Neural cell (in vitro differentiated cells): ENCODE data around the gene ROCK1. TPM values are rescaled to one million over a fixed set of nuclear protein-coding genes. Genes with fewer than 3 reads are reported as not detected.

ENCODE experiments used
- H2AFZ ChIP-seq: fragments of 200-600, 300-800 bp; sonication (generic), shearing (Covaris generic); 2 replicates; pipeline ENCODE4 v1.6.0; 2014; ENCODE audit warnings: low read depth, mild to moderate bottlenecking, antibody characterized with exemption, low read length, moderate library complexity
- H3F3A ChIP-seq: fragments of 200-600 bp; shearing (Covaris generic); 2 replicates; pipeline ENCODE4 v1.6.1; 2016; ENCODE audit warnings: mild to moderate bottlenecking, moderate library complexity, mixed read lengths, antibody characterized with exemption, low read length; ENCODE audit not compliant: insufficient read depth, poor library complexity, severe bottlenecking
- H3K27ac ChIP-seq: fragments of 200-600, 300-800 bp; sonication (generic), shearing (Covaris generic); 2 replicates; pipeline ENCODE4 v1.5.1; 2014; ENCODE audit warnings: mild to moderate bottlenecking, low read length, moderate library complexity
- H3K27me3 ChIP-seq: fragments of 300-800, 200-600 bp; sonication (generic), shearing (Covaris generic); 2 replicates; pipeline ENCODE4 v1.6.0; 2014; ENCODE audit warnings: mild to moderate bottlenecking, low read depth, low read length, moderate library complexity; ENCODE audit not compliant: insufficient read depth
- H3K36me3 ChIP-seq: fragments of 300-800, 200-600 bp; sonication (generic), shearing (Covaris generic); 2 replicates; pipeline ENCODE4 v1.5.1; 2014; ENCODE audit warnings: mild to moderate bottlenecking, antibody characterized with exemption, low read length, moderate library complexity; ENCODE audit not compliant: insufficient read depth
- H3K4me2 ChIP-seq: fragments of 300-800, 200-600 bp; sonication (generic), shearing (Covaris generic); 2 replicates; pipeline ENCODE4 v1.6.0; 2014; ENCODE audit warnings: mild to moderate bottlenecking, low read length
- H3K4me3 ChIP-seq: fragments of 300-800, 200-600 bp; sonication (generic), shearing (Covaris generic); 2 replicates; pipeline ENCODE4 v1.5.1; 2014; ENCODE audit warnings: mild to moderate bottlenecking, low read length, moderate library complexity
- H3K79me2 ChIP-seq: fragments of 200-600 bp; shearing (Covaris generic); replicated peaks from 2 replicates; pipeline ENCODE4 v1.6.0; 2014; ENCODE audit warnings: mild to moderate bottlenecking, low read length, moderate library complexity; ENCODE audit not compliant: insufficient read depth
- H3K9ac ChIP-seq: fragments of 300-800, 200-600 bp; sonication (generic), shearing (Covaris generic); 2 replicates; pipeline ENCODE4 v1.6.1; 2016; ENCODE audit warnings: mild to moderate bottlenecking, low read length, mixed read lengths
- H3K9me2 ChIP-seq: fragments of 200-600 bp; shearing (Covaris generic); 2 replicates; pipeline ENCODE4 v1.6.1; 2016; ENCODE audit warnings: mild to moderate bottlenecking, low read length, mixed read lengths; ENCODE audit not compliant: insufficient read depth
- H3K9me3 ChIP-seq: fragments of 200-600, 300-800 bp; sonication (generic), shearing (Covaris generic); 2 replicates; pipeline ENCODE4 v1.6.1; 2016; ENCODE audit warnings: mild to moderate bottlenecking, mixed run types, low read length, moderate library complexity, mixed read lengths
- H4K20me1 ChIP-seq: fragments of 200-600 bp; shearing (Covaris generic); 2 replicates; pipeline ENCODE4 v1.6.1; 2016; ENCODE audit warnings: mild to moderate bottlenecking, mixed run types; ENCODE audit not compliant: insufficient read depth
- EP300 ChIP-seq: fragments of 450-650 bp; conservative IDR thresholded peaks from 2 replicates; pipeline ENCODE4 v1.6.1; 2014; ENCODE audit warnings: antibody characterized with exemption, mild to moderate bottlenecking, moderate library complexity; ENCODE audit not compliant: poor library complexity, severe bottlenecking
- EZH2 ChIP-seq: fragments of 200-600, 300-800 bp; shearing (Covaris generic), sonication (generic); IDR thresholded peaks from 2 replicates; pipeline ENCODE4 v1.6.1; 2014; ENCODE audit warnings: antibody characterized with exemption, low read length, borderline replicate concordance, mild to moderate bottlenecking; ENCODE audit not compliant: insufficient read depth, poor library complexity, severe bottlenecking
- MXI1 ChIP-seq: fragments of 450-650 bp; conservative IDR thresholded peaks from 2 replicates; pipeline ENCODE4 v1.6.1; 2014; ENCODE audit warnings: antibody characterized with exemption, mild to moderate bottlenecking; ENCODE audit not compliant: poor library complexity, severe bottlenecking
- POLR2AphosphoS5 ChIP-seq: IDR thresholded peaks from 2 replicates; pipeline ENCODE4 v1.6.1; 2012
- RAD21 ChIP-seq: fragments of 450-650 bp; conservative IDR thresholded peaks from 2 replicates; pipeline ENCODE4 v1.6.1; 2014; ENCODE audit warnings: antibody characterized with exemption, mild to moderate bottlenecking, moderate library complexity
- SMC3 ChIP-seq: fragments of 450-650 bp; conservative IDR thresholded peaks from 2 replicates; pipeline ENCODE4 v1.6.1; 2014; ENCODE audit warnings: antibody characterized with exemption, mild to moderate bottlenecking, moderate library complexity; ENCODE audit not compliant: poor library complexity
- TAF1 ChIP-seq: IDR thresholded peaks from 2 replicates; pipeline ENCODE4 v1.6.1; 2012; ENCODE audit warnings: low read depth
- polyA plus RNA-seq: library from polyadenylated mRNA; depleted of rRNA; stranded (reverse); fragments of >200 nt; gene quantifications from 2 replicates; pipeline ENCODE4 v1.2.3, GENCODE V29; 2014
- TF ChIP-seq, protein P1 (sequence below): IDR thresholded peaks from 2 replicates; pipeline ENCODE4 v1.6.1; 2012; ENCODE audit warnings: borderline replicate concordance
- TF ChIP-seq, protein P2 (sequence below): fragments of 450-650 bp; IDR thresholded peaks from 2 replicates; pipeline ENCODE4 v1.5.1; 2014; ENCODE audit warnings: antibody characterized with exemption, mild to moderate bottlenecking, moderate library complexity; ENCODE audit not compliant: poor library complexity, severe bottlenecking

ROCK1 gene
- polyA plus RNA-seq, 1 donor from 2014 or later = 43.0 TPM

DNA sequence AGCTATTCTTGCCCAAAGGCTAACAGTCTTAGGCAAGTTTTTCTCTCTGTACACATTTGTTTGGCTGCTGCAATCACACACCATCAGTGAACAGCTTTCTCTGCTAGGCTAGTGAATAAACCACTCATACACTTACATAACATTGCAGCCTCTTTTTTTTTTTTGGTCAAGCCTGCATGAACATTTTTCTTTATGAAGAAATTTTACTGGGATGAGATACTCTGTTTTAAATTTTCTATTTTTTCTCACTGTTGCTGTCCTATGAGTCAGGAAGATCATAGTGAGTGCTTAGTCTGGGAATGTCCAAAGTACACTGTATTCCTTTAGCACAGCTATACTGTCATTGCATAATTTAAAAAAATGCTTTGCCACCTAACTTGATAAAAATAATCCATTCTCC is 58.5 kb downstream of the ROCK1 start:
- H3K36me3 ChIP-seq = no peaks in the 10 kb centered on the region
- H3K79me2 ChIP-seq = peaks cover 6% of the 10 kb centered on the region
- no peak overlapping the region for H3K4me3 ChIP-seq
- no peaks in the 10 kb centered on the region for H3K9me3 ChIP-seq
- no peak overlapping the region for H2AFZ ChIP-seq
- no peaks in the 10 kb centered on the region for H3F3A ChIP-seq
- H3K9ac ChIP-seq = no peak overlapping the region
- no peaks in the 10 kb centered on the region for H4K20me1 ChIP-seq
- H3K27me3 ChIP-seq = no peaks in the 10 kb centered on the region
- H3K9me2 ChIP-seq = no peaks in the 10 kb centered on the region
- TF ChIP-seq, protein P1, sequence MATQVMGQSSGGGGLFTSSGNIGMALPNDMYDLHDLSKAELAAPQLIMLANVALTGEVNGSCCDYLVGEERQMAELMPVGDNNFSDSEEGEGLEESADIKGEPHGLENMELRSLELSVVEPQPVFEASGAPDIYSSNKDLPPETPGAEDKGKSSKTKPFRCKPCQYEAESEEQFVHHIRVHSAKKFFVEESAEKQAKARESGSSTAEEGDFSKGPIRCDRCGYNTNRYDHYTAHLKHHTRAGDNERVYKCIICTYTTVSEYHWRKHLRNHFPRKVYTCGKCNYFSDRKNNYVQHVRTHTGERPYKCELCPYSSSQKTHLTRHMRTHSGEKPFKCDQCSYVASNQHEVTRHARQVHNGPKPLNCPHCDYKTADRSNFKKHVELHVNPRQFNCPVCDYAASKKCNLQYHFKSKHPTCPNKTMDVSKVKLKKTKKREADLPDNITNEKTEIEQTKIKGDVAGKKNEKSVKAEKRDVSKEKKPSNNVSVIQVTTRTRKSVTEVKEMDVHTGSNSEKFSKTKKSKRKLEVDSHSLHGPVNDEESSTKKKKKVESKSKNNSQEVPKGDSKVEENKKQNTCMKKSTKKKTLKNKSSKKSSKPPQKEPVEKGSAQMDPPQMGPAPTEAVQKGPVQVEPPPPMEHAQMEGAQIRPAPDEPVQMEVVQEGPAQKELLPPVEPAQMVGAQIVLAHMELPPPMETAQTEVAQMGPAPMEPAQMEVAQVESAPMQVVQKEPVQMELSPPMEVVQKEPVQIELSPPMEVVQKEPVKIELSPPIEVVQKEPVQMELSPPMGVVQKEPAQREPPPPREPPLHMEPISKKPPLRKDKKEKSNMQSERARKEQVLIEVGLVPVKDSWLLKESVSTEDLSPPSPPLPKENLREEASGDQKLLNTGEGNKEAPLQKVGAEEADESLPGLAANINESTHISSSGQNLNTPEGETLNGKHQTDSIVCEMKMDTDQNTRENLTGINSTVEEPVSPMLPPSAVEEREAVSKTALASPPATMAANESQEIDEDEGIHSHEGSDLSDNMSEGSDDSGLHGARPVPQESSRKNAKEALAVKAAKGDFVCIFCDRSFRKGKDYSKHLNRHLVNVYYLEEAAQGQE = no peak
- TF ChIP-seq MXI1 (no peak), RAD21 (no peak), TAF1 (no peak), EZH2 (no peak), EP300 (no peak), POLR2AphosphoS5 (no peak), SMC3 (no peak)
- TF ChIP-seq, protein P2, sequence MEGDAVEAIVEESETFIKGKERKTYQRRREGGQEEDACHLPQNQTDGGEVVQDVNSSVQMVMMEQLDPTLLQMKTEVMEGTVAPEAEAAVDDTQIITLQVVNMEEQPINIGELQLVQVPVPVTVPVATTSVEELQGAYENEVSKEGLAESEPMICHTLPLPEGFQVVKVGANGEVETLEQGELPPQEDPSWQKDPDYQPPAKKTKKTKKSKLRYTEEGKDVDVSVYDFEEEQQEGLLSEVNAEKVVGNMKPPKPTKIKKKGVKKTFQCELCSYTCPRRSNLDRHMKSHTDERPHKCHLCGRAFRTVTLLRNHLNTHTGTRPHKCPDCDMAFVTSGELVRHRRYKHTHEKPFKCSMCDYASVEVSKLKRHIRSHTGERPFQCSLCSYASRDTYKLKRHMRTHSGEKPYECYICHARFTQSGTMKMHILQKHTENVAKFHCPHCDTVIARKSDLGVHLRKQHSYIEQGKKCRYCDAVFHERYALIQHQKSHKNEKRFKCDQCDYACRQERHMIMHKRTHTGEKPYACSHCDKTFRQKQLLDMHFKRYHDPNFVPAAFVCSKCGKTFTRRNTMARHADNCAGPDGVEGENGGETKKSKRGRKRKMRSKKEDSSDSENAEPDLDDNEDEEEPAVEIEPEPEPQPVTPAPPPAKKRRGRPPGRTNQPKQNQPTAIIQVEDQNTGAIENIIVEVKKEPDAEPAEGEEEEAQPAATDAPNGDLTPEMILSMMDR = no peak
- no peak overlapping the region for H3K27ac ChIP-seq
- no peak overlapping the region for H3K4me2 ChIP-seq

DNA sequence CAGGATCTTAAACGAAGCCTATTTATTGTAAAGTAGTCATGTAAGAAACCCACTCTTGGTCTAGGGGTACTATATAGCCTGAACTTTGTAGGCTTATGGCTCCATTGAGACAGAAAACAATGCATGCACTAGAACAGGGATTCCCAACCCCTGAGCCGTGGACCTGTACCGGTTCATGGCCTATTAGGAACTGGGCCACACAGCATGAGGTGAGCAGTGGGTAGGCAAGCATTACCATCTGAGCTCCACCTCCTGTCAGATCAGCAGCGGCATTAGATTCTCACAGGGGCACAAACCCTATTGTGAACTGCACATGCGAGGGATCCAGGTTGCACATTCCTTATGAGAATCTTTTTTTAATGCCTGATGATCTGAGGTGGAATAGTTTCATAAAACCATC is 59.2 kb downstream of the ROCK1 start:
- H2AFZ ChIP-seq = no peak overlapping the region
- H3K27ac ChIP-seq = no peak overlapping the region
- H4K20me1 ChIP-seq = no peaks in the 10 kb centered on the region
- no peak overlapping the region for H3K4me3 ChIP-seq
- H3K36me3 ChIP-seq = no peaks in the 10 kb centered on the region
- no peak for TF ChIP-seq EP300
- no peaks in the 10 kb centered on the region for H3K27me3 ChIP-seq
- H3K9me2 ChIP-seq = no peaks in the 10 kb centered on the region
- H3F3A ChIP-seq = no peaks in the 10 kb centered on the region
- H3K9me3 ChIP-seq = no peaks in the 10 kb centered on the region
- no peak overlapping the region for H3K4me2 ChIP-seq
- H3K9ac ChIP-seq = no peak overlapping the region
- peaks cover 6% of the 10 kb centered on the region for H3K79me2 ChIP-seq

DNA sequence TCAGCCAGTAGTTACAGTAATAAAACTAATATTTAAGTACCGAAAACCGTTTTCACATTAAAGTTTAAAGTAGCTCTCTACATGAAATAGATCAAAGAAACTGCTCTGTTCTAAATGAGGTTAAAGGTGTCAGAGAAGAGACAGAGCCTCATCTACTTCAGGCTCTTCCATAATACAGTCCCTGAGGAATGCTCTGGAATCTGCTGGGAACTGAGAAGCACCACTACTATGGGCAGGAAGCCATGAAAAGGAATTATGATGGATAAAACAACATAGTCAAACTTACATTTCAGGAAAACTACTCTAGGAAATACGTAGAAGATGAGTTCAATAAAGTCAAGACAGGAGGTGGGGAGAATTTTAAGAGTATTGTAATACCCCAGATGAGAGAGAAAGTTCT is 60.0 kb downstream of the ROCK1 start:
- Histone ChIP-seq H3K9ac (no peak overlapping the region), H3K27ac (no peak overlapping the region), H2AFZ (no peak overlapping the region), H3K9me2 (no peaks in the 10 kb centered on the region), H3K27me3 (no peaks in the 10 kb centered on the region), H3K4me3 (no peak overlapping the region), H3F3A (no peaks in the 10 kb centered on the region), H3K79me2 (peaks cover 6% of the 10 kb centered on the region), H4K20me1 (no peaks in the 10 kb centered on the region), H3K4me2 (no peak overlapping the region), H3K9me3 (no peaks in the 10 kb centered on the region), H3K36me3 (no peaks in the 10 kb centered on the region)
- TF ChIP-seq RAD21 = no peak
- TF ChIP-seq SMC3 = no peak
- TF ChIP-seq, protein P1 = no peak
